ENCODE results near the gene RASAL3. TPM values are rescaled to one million over a fixed set of nuclear protein-coding genes. Genes with fewer than 3 reads are reported as not detected.

Gene RASAL3
- total and polyA plus RNA-seq, 2 of the 8 experiments (the other 6 are each of a cell fraction or from before 2014, with no cell fraction given): 0.19 to 0.63 TPM

- H3K23ac ChIP-seq (ENCODE audit: insufficient read length): no peak overlapping the region
- no peak overlapping the region; a peak in 1 of 7 replicates for H3K9ac ChIP-seq (replicated peaks in 1 of 4; ENCODE audit: extremely low read depth in 1 of 4, low read depth in 3 of 4, low read length in 3 of 4)
- H2BK20ac ChIP-seq (ENCODE audit: low read length): no peak overlapping the region
- CTCF ChIA-PET (ENCODE audit: partially characterized antibody): interaction anchor here (1.3 to 1.8 kb wide), 3 partner anchors 10 to 294 kb away, joined by 3 to 8 read pairs (median 7); partner anchors contain the start of gene AKAP8L
- H3K56ac ChIP-seq (replicated peaks; ENCODE audit: insufficient read length, low read depth, low read length): no peak overlapping the region
- H4K5ac ChIP-seq (ENCODE audit: insufficient read length, low read depth, low read length): no peak overlapping the region
- H2BK15ac ChIP-seq (ENCODE audit: low read length): peak overlapping the region; percentile 92; the same call in 1 of the 2 replicates
- H2AFZ ChIP-seq (ENCODE audit: low read length): no peak overlapping the region
- H4K8ac ChIP-seq (ENCODE audit: extremely low read depth, insufficient read depth, low read length): no peak overlapping the region; the same call in 1 of the 2 replicates
- H2BK12ac ChIP-seq (ENCODE audit: low read depth, low read length): 0 out of 2 replicates have a peak overlapping the region, but pooled peaks have one; percentile 75
- peaks cover 0 to 5% (median 3%) of the 10 kb centered on the region in 4 experiments; a peak in 4 of 7 replicates for H3K27me3 ChIP-seq (replicated peaks in 1 of 4; ENCODE audit: control insufficient read depth in 3 of 4, extremely low read depth in 1 of 4, insufficient read depth in 3 of 4, low read length in 3 of 4)
- H3K4ac ChIP-seq (replicated peaks; ENCODE audit: insufficient read length, low read depth, low read length): no peak overlapping the region
- H3K23me2 ChIP-seq (ENCODE audit: low read depth, low read length): peaks cover 22% of the 10 kb centered on the region; the same call in 1 of the 2 replicates
- POLR2A ChIA-PET (ENCODE audit: partially characterized antibody): interaction anchor here (1.1 to 2.5 kb wide), 7 partner anchors 11 to 73 kb away, joined by 3 to 15 read pairs (median 5); partner anchors contain the start of genes AKAP8 and AKAP8L
- peaks cover 0 to 14% (median 5%) of the 10 kb centered on the region in 4 experiments; a peak in 6 of 7 replicates for H3K4me1 ChIP-seq (replicated peaks in 1 of 4; ENCODE audit: control insufficient read depth in 3 of 4, insufficient read depth in 4 of 4, low read length in 3 of 4)
- no peak for FAIRE-seq
- 0 out of 2 replicates have a peak overlapping the region, but pooled peaks have one; percentile 39 for H2AK5ac ChIP-seq (ENCODE audit: low read depth, low read length)
- H3K79me2 ChIP-seq (ENCODE audit: control insufficient read depth in 1 of 2, insufficient read depth in 2 of 2, low read length in 2 of 2): no peaks in the 10 kb centered on the region
- H2BK5ac ChIP-seq (ENCODE audit: low read depth, low read length): no peak overlapping the region
- 0 out of 2 replicates have a peak overlapping the region, but pooled peaks have one; percentile 62 for H3K18ac ChIP-seq (ENCODE audit: extremely low read depth, low read length)
- 75% methylated on average over 17 of the region's 17 CpGs; no CpG with 5 or more reads in 1 of the 2 experiments for WGBS, 2 experiments (ENCODE audit: extremely low coverage in 1 of 2, insufficient coverage in 1 of 2, insufficient read length in 1 of 2, insufficient replicate concordance in 2 of 2, low coverage in 1 of 2, low lambda C conversion rate in 2 of 2, missing lambda C conversion rate in 1 of 2)
- DNase-seq (ENCODE audit: low read depth in 1 of 2, low spot score in 2 of 2): no peak
- peak overlapping the region; percentile 78 to 88 for H3K4me2 ChIP-seq (ENCODE audit: insufficient read depth in 1 of 2, low read depth in 2 of 2, low read length in 2 of 2)
- peak overlapping the region; percentile 43 to 93 (median 50); a peak in 6 of 8 replicates for H3K4me3 ChIP-seq (ENCODE audit: extremely low read depth in 1 of 4, insufficient read depth in 2 of 4, low read depth in 3 of 4, low read length in 4 of 4)
- H4K91ac ChIP-seq (replicated peaks; ENCODE audit: insufficient read length, low read length): no peak overlapping the region
- H3K79me1 ChIP-seq (ENCODE audit: low read depth, low read length): no peaks in the 10 kb centered on the region
- TF ChIP-seq, protein P1, sequence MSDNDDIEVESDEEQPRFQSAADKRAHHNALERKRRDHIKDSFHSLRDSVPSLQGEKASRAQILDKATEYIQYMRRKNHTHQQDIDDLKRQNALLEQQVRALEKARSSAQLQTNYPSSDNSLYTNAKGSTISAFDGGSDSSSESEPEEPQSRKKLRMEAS (IDR thresholded peaks at IDR 0.05): no peak
- TF ChIP-seq TBP (IDR thresholded peaks at IDR 0.05; ENCODE audit: low read depth, low read length) (no peak), BCL11A (IDR thresholded peaks at IDR 0.05; ENCODE audit: low read depth in 2 of 2, low read length in 2 of 2) (no peak)
- no peak overlapping the region for H2BK120ac ChIP-seq (replicated peaks; ENCODE audit: low read depth, low read length)
- H3K14ac ChIP-seq (ENCODE audit: insufficient read length): no peak overlapping the region
- no peaks in the 10 kb centered on the region for H4K20me1 ChIP-seq (replicated peaks in 1 of 2; ENCODE audit: control insufficient read depth in 1 of 2, insufficient read depth in 2 of 2, low read length in 2 of 2)
- H3K27ac ChIP-seq (ENCODE audit: low read depth, low read length): no peak overlapping the region
- H3K36me3 ChIP-seq (ENCODE audit: control insufficient read depth in 2 of 4, insufficient read depth in 4 of 4, low read length in 3 of 4): no peaks in the 10 kb centered on the region
- no peaks in the 10 kb centered on the region for H3K9me3 ChIP-seq (ENCODE audit: insufficient read depth in 2 of 2, low read depth in 1 of 2, low read length in 1 of 2)
Observed at GRCh38 chr19:15448044-15448777, 16.1 kb downstream of the RASAL3 start.

Data from H1 (cell line).